Measurements from ENCODE around the gene GPR160.
"Not testable (repeated sequence)": the region's sequence is repeated elsewhere in the genome, so short reads cannot be mapped to it uniquely, and the experiment has no call there.

GPR160 gene

DNA sequence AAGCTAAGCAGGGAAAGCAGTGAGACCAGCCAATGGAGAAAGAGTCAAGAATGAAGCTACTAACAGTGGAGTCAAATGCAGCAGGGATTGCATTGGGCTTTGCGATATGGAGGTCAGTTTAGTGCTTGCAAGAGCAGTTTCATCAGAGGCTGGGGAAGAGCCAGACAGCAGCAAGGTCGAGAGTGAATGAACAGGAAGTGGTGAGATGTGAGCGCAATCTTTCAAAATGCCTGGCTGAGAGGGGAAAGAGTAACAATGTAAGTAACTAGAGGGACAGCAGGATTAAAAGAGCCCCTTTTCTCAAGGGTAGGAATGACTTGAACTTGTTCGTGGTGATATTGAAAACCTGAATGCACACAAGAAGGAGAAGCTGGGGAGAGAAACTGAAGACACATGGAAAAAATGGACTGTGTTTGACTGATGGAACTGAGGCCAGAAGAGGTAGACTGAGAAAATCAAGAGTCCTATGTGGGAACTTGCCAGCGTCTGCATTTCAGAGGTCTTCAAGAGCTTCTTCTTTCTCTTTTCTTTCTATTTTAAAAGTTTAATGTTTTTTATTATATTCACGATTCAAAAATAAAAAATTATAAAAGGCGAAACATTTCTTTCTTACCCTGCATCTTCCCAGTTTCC, 30.6 kb upstream of the GPR160 start:
- H3K4me3 ChIP-seq (replicated peaks in 1 of 2; ENCODE audit: low read depth in 2 of 2, low read length in 2 of 2) = no peak overlapping the region
- TF ChIP-seq, protein P1, sequence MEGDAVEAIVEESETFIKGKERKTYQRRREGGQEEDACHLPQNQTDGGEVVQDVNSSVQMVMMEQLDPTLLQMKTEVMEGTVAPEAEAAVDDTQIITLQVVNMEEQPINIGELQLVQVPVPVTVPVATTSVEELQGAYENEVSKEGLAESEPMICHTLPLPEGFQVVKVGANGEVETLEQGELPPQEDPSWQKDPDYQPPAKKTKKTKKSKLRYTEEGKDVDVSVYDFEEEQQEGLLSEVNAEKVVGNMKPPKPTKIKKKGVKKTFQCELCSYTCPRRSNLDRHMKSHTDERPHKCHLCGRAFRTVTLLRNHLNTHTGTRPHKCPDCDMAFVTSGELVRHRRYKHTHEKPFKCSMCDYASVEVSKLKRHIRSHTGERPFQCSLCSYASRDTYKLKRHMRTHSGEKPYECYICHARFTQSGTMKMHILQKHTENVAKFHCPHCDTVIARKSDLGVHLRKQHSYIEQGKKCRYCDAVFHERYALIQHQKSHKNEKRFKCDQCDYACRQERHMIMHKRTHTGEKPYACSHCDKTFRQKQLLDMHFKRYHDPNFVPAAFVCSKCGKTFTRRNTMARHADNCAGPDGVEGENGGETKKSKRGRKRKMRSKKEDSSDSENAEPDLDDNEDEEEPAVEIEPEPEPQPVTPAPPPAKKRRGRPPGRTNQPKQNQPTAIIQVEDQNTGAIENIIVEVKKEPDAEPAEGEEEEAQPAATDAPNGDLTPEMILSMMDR (IDR thresholded peaks at IDR 0.05; ENCODE audit: low read depth, low read length) = no peak
- peak; percentile 80 to 82 for DNase-seq (ENCODE audit: low read depth in 2 of 2)

GRCh38 chr3:170010498-170010897, 27.3 kb upstream of the GPR160 start:
- DNase-seq (ENCODE audit: low read depth in 2 of 2) = no peak
- H3K4me3 ChIP-seq (replicated peaks in 1 of 2; ENCODE audit: low read depth in 2 of 2, low read length in 2 of 2) = no peak overlapping the region
- TF ChIP-seq, protein P1 (IDR thresholded peaks at IDR 0.05; ENCODE audit: low read depth, low read length) = no peak

DNA sequence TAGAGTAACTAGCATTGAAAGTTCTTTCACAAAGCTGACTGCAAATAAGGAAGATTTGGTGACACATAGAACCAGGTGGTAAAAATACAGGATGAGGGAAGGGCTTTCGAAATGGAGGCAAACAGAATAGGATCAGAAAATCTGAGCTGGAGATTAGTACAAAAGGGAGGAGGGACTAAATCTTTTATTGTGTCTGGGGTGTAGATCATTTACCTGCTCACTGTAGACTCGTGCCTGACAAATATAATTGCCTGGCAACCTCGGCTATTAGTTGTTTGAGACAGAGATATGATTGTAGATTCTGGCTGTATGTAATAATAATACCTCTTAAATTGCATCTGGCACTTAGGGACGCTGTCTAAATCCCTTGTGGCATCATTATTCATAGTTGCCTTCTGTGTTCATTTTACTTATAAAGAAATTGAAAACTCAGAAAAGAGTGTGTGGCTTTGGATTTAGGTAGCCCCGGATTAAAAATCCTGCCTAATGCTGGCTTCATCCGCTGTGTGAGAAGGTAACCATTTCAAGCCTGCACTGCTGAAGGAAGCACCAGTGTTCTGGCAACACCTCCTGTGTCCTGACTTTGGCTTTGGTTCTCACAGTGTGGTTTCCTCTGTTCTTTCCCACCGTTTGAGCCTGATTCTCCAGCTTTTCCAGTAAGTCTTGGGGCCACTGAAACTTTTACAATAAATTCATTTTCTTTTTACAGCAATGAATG, 25.0 kb upstream of the GPR160 start:
- TF ChIP-seq, protein P1 (IDR thresholded peaks at IDR 0.05; ENCODE audit: low read depth, low read length) = no peak
- no peak for DNase-seq (ENCODE audit: low read depth in 2 of 2)
- no peak overlapping the region for H3K4me3 ChIP-seq (replicated peaks in 1 of 2; ENCODE audit: low read depth in 2 of 2, low read length in 2 of 2)

DNA sequence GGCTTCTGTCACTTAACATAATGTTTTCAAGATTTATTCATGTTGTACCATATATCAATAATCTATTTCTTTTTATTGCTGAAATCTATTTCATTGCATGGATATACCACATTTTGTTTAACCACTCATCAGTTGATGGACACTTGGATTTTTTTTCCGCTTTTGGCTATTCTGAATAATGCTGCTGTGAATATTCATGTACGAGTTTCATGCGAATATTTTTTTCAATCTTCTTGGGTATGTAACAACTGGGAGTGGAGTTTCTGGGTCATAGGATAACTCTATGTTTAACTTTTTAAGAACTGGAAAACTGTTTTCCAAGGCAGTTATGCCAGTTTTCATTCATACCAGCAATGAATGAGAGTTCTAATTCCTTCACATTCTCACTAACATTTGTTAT, 21.7 kb upstream of the GPR160 start:
- H3K4me3 ChIP-seq (replicated peaks in 1 of 2; ENCODE audit: low read depth in 2 of 2, low read length in 2 of 2) = no peak overlapping the region
- TF ChIP-seq, protein P1 (IDR thresholded peaks at IDR 0.05; ENCODE audit: low read depth, low read length) = no peak
- no peak for DNase-seq (ENCODE audit: low read depth in 2 of 2)

- not testable (repeated sequence) for DNase-seq (ENCODE audit: low read depth in 2 of 2); H3K4me3 ChIP-seq (replicated peaks in 1 of 2; ENCODE audit: low read depth in 2 of 2, low read length in 2 of 2)
Measured at GRCh38 chr3:170019306-170019705, 18.5 kb upstream of the GPR160 start.

DNA sequence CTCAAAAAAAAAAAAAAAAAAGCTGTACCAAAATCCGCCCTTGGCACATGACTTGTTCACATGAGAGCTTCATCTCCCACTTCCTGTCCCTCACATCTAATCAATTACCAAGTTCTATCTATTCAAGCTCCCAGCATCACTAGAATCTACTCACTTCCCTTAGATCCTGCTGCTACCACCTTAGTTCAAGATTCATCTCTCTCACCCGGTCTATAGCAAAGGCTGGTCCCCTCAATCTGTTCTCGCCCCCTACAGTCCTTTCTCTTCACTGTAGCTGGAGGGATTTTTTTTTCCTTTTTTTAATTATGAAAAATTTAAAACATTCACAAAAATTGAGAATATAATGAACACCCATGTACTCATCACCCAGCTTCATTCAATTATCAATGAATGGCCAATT, 16.7 kb upstream of the GPR160 start:
- peak in 1 of 2 donors; percentile 10 for DNase-seq (ENCODE audit: low read depth in 2 of 2)
- H3K4me3 ChIP-seq (replicated peaks in 1 of 2; ENCODE audit: low read depth in 2 of 2, low read length in 2 of 2) = no peak overlapping the region
- TF ChIP-seq, protein P1 (IDR thresholded peaks at IDR 0.05; ENCODE audit: low read depth, low read length) = peak; percentile 28

DNA sequence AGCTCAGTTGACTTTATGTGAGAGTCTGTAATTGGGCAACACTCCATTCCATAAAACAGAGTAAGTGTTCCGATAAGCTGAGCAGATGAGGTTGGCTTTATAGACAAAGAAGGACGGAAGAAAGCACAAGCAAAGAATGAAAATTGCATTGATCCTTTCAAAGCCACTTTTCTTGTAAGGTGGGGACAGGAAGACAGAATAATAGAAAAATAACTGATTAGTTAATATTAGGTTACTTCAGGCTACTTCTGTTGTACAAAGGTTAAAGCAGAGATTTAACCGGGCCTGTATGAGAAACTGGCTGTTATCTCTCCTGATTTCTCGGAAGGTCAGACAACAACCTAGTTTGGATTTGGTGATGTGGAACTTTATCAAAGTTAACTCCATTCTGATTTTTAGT, 15.5 kb upstream of the GPR160 start:
- no peak overlapping the region for H3K4me3 ChIP-seq (replicated peaks in 1 of 2; ENCODE audit: low read depth in 2 of 2, low read length in 2 of 2)
- TF ChIP-seq, protein P1 (IDR thresholded peaks at IDR 0.05; ENCODE audit: low read depth, low read length) = no peak
- DNase-seq (ENCODE audit: low read depth in 2 of 2) = no peak

Data from cardiac fibroblast (primary cell).